H9 (cell line): Measurements from ENCODE around the gene COA7. TPM values are rescaled to one million over a fixed set of nuclear protein-coding genes. Genes with fewer than 3 reads are reported as not detected.
A peak's percentile ranks its signal among the peaks of the same experiment; 100 is the strongest.

Experiments used
- DNase-seq: peaks from one replicate; pipeline ENCODE4 v3.0.0-alpha.2; 2017
- H2AFZ ChIP-seq: one replicate; pipeline ENCODE4 v1.6.1; 2013; ENCODE audit warnings: mild to moderate bottlenecking, low read length, control low read depth, moderate library complexity
- H2AK5ac ChIP-seq: 2 replicates; pipeline ENCODE4 v1.6.1; 2013; ENCODE audit warnings: low read length, control low read depth, mixed read lengths; ENCODE audit not compliant: insufficient read length
- H2BK120ac ChIP-seq: one replicate; pipeline ENCODE4 v1.6.1; 2013; ENCODE audit warnings: low read depth, mild to moderate bottlenecking, low read length, control low read depth, inconsistent platforms; ENCODE audit not compliant: poor library complexity, severe bottlenecking
- H2BK12ac ChIP-seq: 2 replicates; pipeline ENCODE4 v1.6.1; 2013; ENCODE audit warnings: low read length, control low read depth, mixed read lengths, low read depth; ENCODE audit not compliant: insufficient read length
- H2BK15ac ChIP-seq: 2 replicates; pipeline ENCODE4 v1.6.1; 2013; ENCODE audit warnings: low read depth, low read length, control low read depth
- H2BK20ac ChIP-seq: one replicate; pipeline ENCODE4 v1.6.1; 2013; ENCODE audit warnings: low read depth, mild to moderate bottlenecking, low read length, control low read depth, inconsistent platforms; ENCODE audit not compliant: poor library complexity, severe bottlenecking
- H2BK5ac ChIP-seq: 2 replicates; pipeline ENCODE4 v1.6.1; 2013; ENCODE audit warnings: low read length, control low read depth, mixed read lengths; ENCODE audit not compliant: insufficient read length
- H3K14ac ChIP-seq: 2 replicates; pipeline ENCODE4 v1.6.1; 2013; ENCODE audit warnings: low read length, control low read depth; ENCODE audit not compliant: insufficient read depth
- H3K18ac ChIP-seq: 2 replicates; pipeline ENCODE4 v1.6.1; 2013; ENCODE audit warnings: low read depth, mild to moderate bottlenecking, mixed read lengths, low read length, control low read depth; ENCODE audit not compliant: insufficient read length
- H3K23ac ChIP-seq: 2 replicates; pipeline ENCODE4 v1.6.1; 2013; ENCODE audit warnings: low read length, control low read depth, mixed read lengths, low read depth; ENCODE audit not compliant: insufficient read length
- H3K23me2 ChIP-seq: 2 replicates; pipeline ENCODE4 v1.6.1; 2013; ENCODE audit warnings: low read depth, mild to moderate bottlenecking, mixed read lengths, low read length, control low read depth; ENCODE audit not compliant: insufficient read length, poor library complexity, severe bottlenecking
- H3K27ac ChIP-seq: 2 replicates; pipeline ENCODE4 v1.5.1; 2013; ENCODE audit warnings: low read length, control low read depth, mixed read lengths, low read depth; ENCODE audit not compliant: insufficient read length
- H3K27me3 ChIP-seq: 2 replicates; pipeline ENCODE4 v1.6.1; 2013; ENCODE audit warnings: low read length, control low read depth, inconsistent platforms; ENCODE audit not compliant: insufficient read depth
- H3K4ac ChIP-seq: 2 replicates; pipeline ENCODE4 v1.6.1; 2013; ENCODE audit warnings: low read depth, mild to moderate bottlenecking, control low read depth, inconsistent platforms, low read length, moderate library complexity
- H3K4me1 ChIP-seq: 2 replicates; pipeline ENCODE4 v1.6.1; 2013; ENCODE audit warnings: low read length, control low read depth, inconsistent platforms; ENCODE audit not compliant: insufficient read depth
- H3K4me2 ChIP-seq: 2 replicates; pipeline ENCODE4 v1.6.1; 2013; ENCODE audit warnings: low read length, control low read depth, mixed read lengths; ENCODE audit not compliant: insufficient read length, insufficient read depth
- H3K56ac ChIP-seq: 2 replicates; pipeline ENCODE4 v1.6.1; 2013; ENCODE audit warnings: low read depth, mild to moderate bottlenecking, mixed read lengths, low read length, control low read depth; ENCODE audit not compliant: insufficient read length
- H3K79me1 ChIP-seq: 2 replicates; pipeline ENCODE4 v1.6.1; 2013; ENCODE audit warnings: low read depth, mild to moderate bottlenecking, moderate library complexity, low read length, control low read depth, inconsistent platforms; ENCODE audit not compliant: insufficient read depth, poor library complexity, severe bottlenecking
- H3K79me2 ChIP-seq: 2 replicates; pipeline ENCODE4 v1.6.1; 2013; ENCODE audit warnings: low read length, control low read depth, inconsistent platforms; ENCODE audit not compliant: insufficient read depth
- H3K9ac ChIP-seq: 2 replicates; pipeline ENCODE4 v1.6.1; 2013; ENCODE audit warnings: low read length, control low read depth, mixed read lengths; ENCODE audit not compliant: insufficient read length; ENCODE audit errors: extremely low read depth
- H3K9me3 ChIP-seq: one replicate; pipeline ENCODE4 v1.6.1; 2013; ENCODE audit warnings: low read depth, low read length, inconsistent platforms; ENCODE audit not compliant: control insufficient read depth
- H3T11ph ChIP-seq: one replicate; pipeline ENCODE4 v1.6.1; 2013; ENCODE audit warnings: mild to moderate bottlenecking, low read length, control low read depth, inconsistent platforms
- H4K20me1 ChIP-seq: one replicate; pipeline ENCODE4 v1.6.1; 2013; ENCODE audit not compliant: control insufficient read depth, insufficient read length, insufficient read depth
- H4K5ac ChIP-seq: 2 replicates; pipeline ENCODE4 v1.6.1; 2013; ENCODE audit warnings: low read depth, mild to moderate bottlenecking, mixed read lengths, low read length, control low read depth; ENCODE audit not compliant: insufficient read length
- H4K8ac ChIP-seq: replicated peaks from 2 replicates; pipeline ENCODE4 v1.6.1; 2013; ENCODE audit warnings: low read length, control low read depth, mixed read lengths, low read depth; ENCODE audit not compliant: insufficient read length
- H4K91ac ChIP-seq: 2 replicates; pipeline ENCODE4 v1.6.1; 2013; ENCODE audit warnings: low read depth, mild to moderate bottlenecking, moderate library complexity, mixed read lengths, low read length, control low read depth; ENCODE audit not compliant: insufficient read length
- H3K27ac Mint-ChIP-seq, 3 experiments: 2 replicates in 2 of 3; 3 replicates in 1 of 3; pipeline ENCODE4 v1.8.0; 2020 to 2021; ENCODE audit warnings: mixed read lengths in 3 of 3, mild to moderate bottlenecking in 1 of 3, moderate library complexity in 1 of 3
- H3K27me3 Mint-ChIP-seq: 2 replicates; pipeline ENCODE4 v1.8.0; 2021; ENCODE audit warnings: low read depth, mild to moderate bottlenecking, moderate library complexity, mixed read lengths
- H3K36me3 Mint-ChIP-seq, 3 experiments: 2 replicates in 2 of 3; 3 replicates in 1 of 3; pipeline ENCODE4 v1.8.0; 2020 to 2021; ENCODE audit warnings: low read depth in 3 of 3, mixed read lengths in 3 of 3; ENCODE audit not compliant: insufficient read depth in 1 of 3
- H3K4me1 Mint-ChIP-seq, 2 experiments: 2 replicates each; pipeline ENCODE4 v1.8.0; 2020; ENCODE audit warnings: mixed read lengths in 2 of 2
- H3K4me3 Mint-ChIP-seq, 2 experiments: 2 replicates in 1 of 2; 3 replicates in 1 of 2; pipeline ENCODE4 v1.8.0; 2020 to 2021; ENCODE audit warnings: mild to moderate bottlenecking in 2 of 2, mixed read lengths in 2 of 2, moderate library complexity in 1 of 2
- H3K9me3 Mint-ChIP-seq, 2 experiments: 2 replicates in 1 of 2; 3 replicates in 1 of 2; pipeline ENCODE4 v1.8.0; 2020; ENCODE audit warnings: mild to moderate bottlenecking in 2 of 2, mixed read lengths in 2 of 2, moderate library complexity in 1 of 2
- CTCF ChIP-seq: fragments of 200-600 bp; sonication (generic); conservative IDR thresholded peaks from 3 replicates; pipeline ENCODE4 v1.8.0; 2021; ENCODE audit warnings: antibody characterized with exemption, mild to moderate bottlenecking
- WGBS: extraction: QIAGEN DNeasy Blood & Tissue Kit; methylation state at CpG from one replicate; pipeline ENCODE4 v1.1.7; 2013; ENCODE audit warnings: missing lambda C conversion rate, low lambda C conversion rate, mixed read lengths; ENCODE audit not compliant: insufficient read length; ENCODE audit errors: extremely low coverage; 5-methylcytosine and 5-hydroxymethylcytosine counted together
- total RNA-seq: library from RNA; stranded (reverse); gene quantifications from 2 replicates; pipeline ENCODE4 v1.2.1, GENCODE V29; 2021

COA7 gene
- total RNA-seq, 1 experiment from 2014 or later: 69.1 TPM

GRCh38 chr1:52727114-52727586 is 29.0 kb upstream of the COA7 start:
- peaks cover 3% of the 10 kb centered on the region; the same call in 1 of the 2 replicates for H3K79me2 ChIP-seq

More at GRCh38 chr1:52727114-52727586, 29.0 kb upstream of the COA7 start:
- Histone ChIP-seq H4K8ac (no peak overlapping the region), H3K4me2 (peak overlapping the region; percentile 93), H3K23ac (no peak overlapping the region), H4K91ac (no peak overlapping the region), H4K5ac (no peak overlapping the region), H2BK12ac (no peak overlapping the region), H2BK120ac (no peak overlapping the region), H4K20me1 (no peaks in the 10 kb centered on the region), H3T11ph (no peak overlapping the region), H3K4me1 (no peaks in the 10 kb centered on the region), H3K79me1 (peaks cover 10% of the 10 kb centered on the region), H2BK15ac (no peak overlapping the region), H3K4ac (no peak overlapping the region), H3K56ac (no peak overlapping the region), H3K18ac (no peak overlapping the region), H2BK5ac (no peak overlapping the region), H3K9me3 (no peaks in the 10 kb centered on the region), H2AK5ac (no peak overlapping the region), H3K23me2 (peaks cover 9% of the 10 kb centered on the region), H2AFZ (no peak overlapping the region), H3K9ac (peak overlapping the region; percentile 74), H3K27ac (no peak overlapping the region), H2BK20ac (no peak overlapping the region), H3K27me3 (no peaks in the 10 kb centered on the region), H3K14ac (no peak overlapping the region)
- no CpG with 5 or more reads among the region's 14 CpGs for WGBS
- H3K27me3 Mint-ChIP-seq: no peaks in the 10 kb centered on the region
- no peak for TF ChIP-seq CTCF
- H3K9me3 Mint-ChIP-seq: no peaks in the 10 kb centered on the region
- peak overlapping the region; percentile 87 to 94 for H3K4me3 Mint-ChIP-seq
- no peak for DNase-seq
- peaks cover 3 to 8% (median 4%) of the 10 kb centered on the region in 3 experiments; a peak in 5 of 7 replicates for H3K36me3 Mint-ChIP-seq
- peak overlapping the region in 2 of 3 experiments; percentile 3 to 89; a peak in 3 of 7 replicates for H3K27ac Mint-ChIP-seq
- H3K4me1 Mint-ChIP-seq: peaks cover 9 to 29% of the 10 kb centered on the region in 2 experiments
